NB4 (cell line): Measurements from ENCODE around the gene TSKU.

Experiments
- DNase-seq: peaks from one replicate; pipeline ENCODE4 v3.0.0; 2010; ENCODE audit warnings: low read depth
- H3K4me3 ChIP-seq: one replicate; pipeline ENCODE4 v1.5.1; 2011; ENCODE audit warnings: mild to moderate bottlenecking, low read depth, low read length, moderate library complexity
- MYC ChIP-seq: IDR thresholded peaks from 2 replicates; pipeline ENCODE4 v1.6.1; 2011; ENCODE audit warnings: low read depth, low read length
- POLR2A ChIP-seq: IDR thresholded peaks from 2 replicates; pipeline ENCODE4 v1.6.1; 2011; ENCODE audit warnings: mild to moderate bottlenecking; ENCODE audit not compliant: insufficient read length; ENCODE audit errors: extremely low read depth
- TF ChIP-seq, protein P1 (sequence below): IDR thresholded peaks from one replicate; pipeline ENCODE4 v1.5.1; 2012; ENCODE audit warnings: low read depth, low read length
- TF ChIP-seq, protein P2 (sequence below): IDR thresholded peaks from 2 replicates; pipeline ENCODE4 v1.6.1; 2011; ENCODE audit warnings: low read depth, low read length

The TSKU gene

DNA sequence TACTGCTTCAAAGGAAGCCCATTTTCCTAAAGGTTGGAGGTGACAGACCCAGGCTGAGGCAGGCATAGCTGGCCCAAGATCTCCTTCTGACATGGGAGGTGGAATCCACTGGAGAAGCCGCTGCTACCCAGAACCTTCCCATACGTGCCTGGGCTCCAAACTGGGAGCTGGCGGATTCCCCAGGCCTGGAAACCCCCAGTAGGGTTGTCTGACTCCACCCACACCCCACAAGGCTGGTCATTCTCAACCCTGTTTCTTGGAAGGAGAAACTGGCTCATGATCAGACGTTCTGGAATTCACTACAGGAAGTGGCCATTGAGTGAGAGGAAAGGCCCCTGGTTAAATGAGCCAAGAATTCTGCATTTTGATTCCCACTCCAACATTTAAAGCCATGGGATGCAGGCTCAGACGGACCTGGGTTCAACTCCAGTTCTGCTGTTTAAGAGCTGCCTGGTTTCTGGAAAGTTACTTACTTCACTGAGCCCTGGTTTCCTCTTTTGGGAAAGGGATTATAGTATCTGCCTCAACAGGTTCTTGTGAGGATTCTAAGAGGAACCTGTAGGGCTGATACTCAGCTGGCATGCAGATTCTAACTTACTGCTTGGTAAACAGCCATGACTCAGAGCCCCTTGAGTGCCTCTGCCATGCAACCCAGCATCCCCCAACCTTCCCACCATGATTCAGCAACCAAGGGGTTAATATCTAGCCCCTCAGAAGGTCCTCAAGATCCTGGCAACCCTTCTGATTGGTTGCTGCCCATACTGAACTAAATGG lies 19.4 kb upstream of the TSKU start:
- peak; percentile 53 for DNase-seq
- H3K4me3 ChIP-seq, result no peak overlapping the region
- TF ChIP-seq, protein P1, sequence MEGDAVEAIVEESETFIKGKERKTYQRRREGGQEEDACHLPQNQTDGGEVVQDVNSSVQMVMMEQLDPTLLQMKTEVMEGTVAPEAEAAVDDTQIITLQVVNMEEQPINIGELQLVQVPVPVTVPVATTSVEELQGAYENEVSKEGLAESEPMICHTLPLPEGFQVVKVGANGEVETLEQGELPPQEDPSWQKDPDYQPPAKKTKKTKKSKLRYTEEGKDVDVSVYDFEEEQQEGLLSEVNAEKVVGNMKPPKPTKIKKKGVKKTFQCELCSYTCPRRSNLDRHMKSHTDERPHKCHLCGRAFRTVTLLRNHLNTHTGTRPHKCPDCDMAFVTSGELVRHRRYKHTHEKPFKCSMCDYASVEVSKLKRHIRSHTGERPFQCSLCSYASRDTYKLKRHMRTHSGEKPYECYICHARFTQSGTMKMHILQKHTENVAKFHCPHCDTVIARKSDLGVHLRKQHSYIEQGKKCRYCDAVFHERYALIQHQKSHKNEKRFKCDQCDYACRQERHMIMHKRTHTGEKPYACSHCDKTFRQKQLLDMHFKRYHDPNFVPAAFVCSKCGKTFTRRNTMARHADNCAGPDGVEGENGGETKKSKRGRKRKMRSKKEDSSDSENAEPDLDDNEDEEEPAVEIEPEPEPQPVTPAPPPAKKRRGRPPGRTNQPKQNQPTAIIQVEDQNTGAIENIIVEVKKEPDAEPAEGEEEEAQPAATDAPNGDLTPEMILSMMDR, result no peak
- TF ChIP-seq, protein P2, sequence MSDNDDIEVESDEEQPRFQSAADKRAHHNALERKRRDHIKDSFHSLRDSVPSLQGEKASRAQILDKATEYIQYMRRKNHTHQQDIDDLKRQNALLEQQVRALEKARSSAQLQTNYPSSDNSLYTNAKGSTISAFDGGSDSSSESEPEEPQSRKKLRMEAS, result no peak
- TF ChIP-seq POLR2A (no peak), MYC (no peak)

DNA sequence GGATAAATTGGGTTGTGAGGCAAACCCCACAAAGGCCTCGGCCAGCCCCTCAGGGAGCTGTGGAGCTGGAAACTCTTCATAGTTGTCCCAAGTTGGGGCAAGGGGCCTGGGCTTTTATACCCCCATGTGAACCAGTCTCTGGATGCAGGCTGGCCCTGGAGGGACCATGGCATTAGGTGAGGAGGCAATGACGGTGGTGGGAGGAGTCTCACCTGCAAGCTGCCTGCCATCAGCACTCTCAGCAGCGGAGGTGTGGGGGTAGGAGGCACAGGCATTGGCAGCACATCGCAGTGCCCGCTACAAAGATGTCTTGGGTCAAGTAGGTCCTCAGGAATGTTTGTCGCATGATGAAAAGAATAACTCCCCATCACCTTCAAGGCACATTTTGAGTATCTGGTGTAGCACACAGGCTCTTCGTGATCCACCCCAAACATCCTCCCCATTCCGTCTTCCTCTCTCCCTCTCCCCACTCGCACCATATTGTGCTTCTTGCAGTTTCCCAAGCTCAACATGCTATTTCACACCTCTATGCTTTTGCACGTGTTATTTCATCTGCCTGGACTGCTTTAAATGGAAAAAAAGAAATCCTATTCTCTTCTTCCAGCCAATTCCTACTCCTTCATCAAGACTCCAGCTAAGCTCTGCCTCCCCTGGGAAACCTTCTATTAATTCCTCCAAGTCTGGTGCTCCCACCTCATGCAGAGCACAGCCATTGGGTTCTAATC lies 18.1 kb upstream of the TSKU start:
- TF ChIP-seq, protein P2, result no peak
- TF ChIP-seq POLR2A (no peak), MYC (no peak)
- TF ChIP-seq, protein P1, result no peak
- H3K4me3 ChIP-seq, result no peak overlapping the region
- no peak for DNase-seq

DNA sequence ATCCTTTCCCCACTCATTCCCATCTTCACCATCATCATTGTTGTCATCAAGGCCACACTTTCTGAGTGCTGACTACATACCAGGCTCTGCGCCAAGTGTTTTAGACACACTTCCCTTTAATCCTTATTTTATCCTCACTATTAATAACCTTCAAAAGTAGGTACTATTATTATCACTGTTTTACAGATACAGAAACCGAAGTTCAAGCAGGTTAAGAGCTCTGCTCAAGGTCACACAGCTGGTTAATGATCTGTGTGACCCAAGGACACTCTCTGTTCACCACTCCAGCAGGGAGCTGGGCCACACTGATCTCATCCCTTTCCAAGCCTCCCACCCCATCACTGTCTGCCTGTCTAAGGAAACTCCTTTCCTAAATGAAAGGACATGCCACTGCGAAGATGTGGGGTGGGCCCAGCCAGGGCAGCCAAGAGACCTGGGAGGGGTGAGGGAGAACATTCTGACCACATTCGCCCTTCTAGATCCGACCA lies 17.2 kb upstream of the TSKU start:
- TF ChIP-seq MYC (no peak), POLR2A (no peak)
- TF ChIP-seq, protein P1, result no peak
- TF ChIP-seq, protein P2, result no peak
- DNase-seq, result no peak
- H3K4me3 ChIP-seq, result no peak overlapping the region

DNA sequence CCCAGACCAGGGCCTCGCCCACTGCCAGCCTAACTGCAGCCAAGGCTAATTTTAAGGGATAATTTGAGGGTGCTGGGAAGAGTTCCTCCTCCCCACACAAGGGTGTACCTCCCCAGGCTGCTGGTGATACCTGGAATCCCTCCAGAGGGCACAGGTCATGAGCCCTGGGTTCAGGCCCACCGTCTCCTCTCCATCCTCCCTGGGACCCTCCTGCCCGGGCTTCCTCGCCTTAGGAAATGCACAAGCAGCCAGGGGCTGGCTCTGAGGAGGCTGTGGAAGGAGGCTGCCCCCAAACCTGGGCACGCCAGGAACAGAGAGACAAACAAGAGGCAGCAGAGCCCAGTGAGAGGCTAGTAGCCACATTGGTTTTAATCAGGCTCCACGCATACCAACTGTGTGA lies 16.6 kb upstream of the TSKU start:
- DNase-seq, result no peak
- TF ChIP-seq POLR2A, result no peak
- TF ChIP-seq MYC, result no peak
- TF ChIP-seq, protein P1, result no peak
- TF ChIP-seq, protein P2, result no peak
- H3K4me3 ChIP-seq, result no peak overlapping the region

DNA sequence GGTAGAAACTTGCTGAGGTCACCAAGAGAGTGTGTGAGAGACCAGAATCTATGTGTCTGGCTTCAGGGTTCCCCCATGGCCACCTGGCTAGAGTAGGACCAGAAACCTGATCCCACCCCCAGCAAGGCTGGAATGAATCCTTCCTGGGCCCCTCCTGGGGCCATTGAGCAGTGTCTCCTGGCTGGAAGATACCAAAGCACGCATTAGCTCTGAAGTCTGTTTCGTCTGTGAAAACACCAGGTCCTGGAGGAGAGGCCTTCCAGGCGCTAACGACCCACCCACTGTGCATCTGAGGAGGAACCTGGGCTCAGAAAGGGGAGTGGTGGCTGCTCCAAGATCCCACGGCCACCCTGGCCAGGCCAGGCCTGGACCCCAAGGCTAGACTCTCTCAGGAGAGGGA lies 15.5 kb upstream of the TSKU start:
- DNase-seq, result no peak
- H3K4me3 ChIP-seq, result peak overlapping the region; percentile 34
- TF ChIP-seq MYC, result no peak
- TF ChIP-seq, protein P2, result no peak
